Neural cell (in vitro differentiated cells): Measurements from ENCODE around the gene EXOC3L2. TPM values are rescaled to one million over a fixed set of nuclear protein-coding genes. Genes with fewer than 3 reads are reported as not detected.

Experiments used
- H2AFZ ChIP-seq: fragments of 200-600, 300-800 bp; sonication (generic), shearing (Covaris generic); 2 replicates; pipeline ENCODE4 v1.6.0; 2014; ENCODE audit warnings: low read depth, mild to moderate bottlenecking, antibody characterized with exemption, low read length, moderate library complexity
- H3F3A ChIP-seq: fragments of 200-600 bp; shearing (Covaris generic); 2 replicates; pipeline ENCODE4 v1.6.1; 2016; ENCODE audit warnings: mild to moderate bottlenecking, moderate library complexity, mixed read lengths, antibody characterized with exemption, low read length; ENCODE audit not compliant: insufficient read depth, poor library complexity, severe bottlenecking
- H3K27ac ChIP-seq: fragments of 200-600, 300-800 bp; sonication (generic), shearing (Covaris generic); 2 replicates; pipeline ENCODE4 v1.5.1; 2014; ENCODE audit warnings: mild to moderate bottlenecking, low read length, moderate library complexity
- H3K27me3 ChIP-seq: fragments of 300-800, 200-600 bp; sonication (generic), shearing (Covaris generic); 2 replicates; pipeline ENCODE4 v1.6.0; 2014; ENCODE audit warnings: mild to moderate bottlenecking, low read depth, low read length, moderate library complexity; ENCODE audit not compliant: insufficient read depth
- H3K36me3 ChIP-seq: fragments of 300-800, 200-600 bp; sonication (generic), shearing (Covaris generic); 2 replicates; pipeline ENCODE4 v1.5.1; 2014; ENCODE audit warnings: mild to moderate bottlenecking, antibody characterized with exemption, low read length, moderate library complexity; ENCODE audit not compliant: insufficient read depth
- H3K4me2 ChIP-seq: fragments of 300-800, 200-600 bp; sonication (generic), shearing (Covaris generic); 2 replicates; pipeline ENCODE4 v1.6.0; 2014; ENCODE audit warnings: mild to moderate bottlenecking, low read length
- H3K4me3 ChIP-seq: fragments of 300-800, 200-600 bp; sonication (generic), shearing (Covaris generic); 2 replicates; pipeline ENCODE4 v1.5.1; 2014; ENCODE audit warnings: mild to moderate bottlenecking, low read length, moderate library complexity
- H3K79me2 ChIP-seq: fragments of 200-600 bp; shearing (Covaris generic); replicated peaks from 2 replicates; pipeline ENCODE4 v1.6.0; 2014; ENCODE audit warnings: mild to moderate bottlenecking, low read length, moderate library complexity; ENCODE audit not compliant: insufficient read depth
- H3K9ac ChIP-seq: fragments of 300-800, 200-600 bp; sonication (generic), shearing (Covaris generic); 2 replicates; pipeline ENCODE4 v1.6.1; 2016; ENCODE audit warnings: mild to moderate bottlenecking, low read length, mixed read lengths
- H3K9me2 ChIP-seq: fragments of 200-600 bp; shearing (Covaris generic); 2 replicates; pipeline ENCODE4 v1.6.1; 2016; ENCODE audit warnings: mild to moderate bottlenecking, low read length, mixed read lengths; ENCODE audit not compliant: insufficient read depth
- H3K9me3 ChIP-seq: fragments of 200-600, 300-800 bp; sonication (generic), shearing (Covaris generic); 2 replicates; pipeline ENCODE4 v1.6.1; 2016; ENCODE audit warnings: mild to moderate bottlenecking, mixed run types, low read length, moderate library complexity, mixed read lengths
- H4K20me1 ChIP-seq: fragments of 200-600 bp; shearing (Covaris generic); 2 replicates; pipeline ENCODE4 v1.6.1; 2016; ENCODE audit warnings: mild to moderate bottlenecking, mixed run types; ENCODE audit not compliant: insufficient read depth
- CTCF ChIP-seq: fragments of 450-650 bp; IDR thresholded peaks from 2 replicates; pipeline ENCODE4 v1.5.1; 2014; ENCODE audit warnings: antibody characterized with exemption, mild to moderate bottlenecking, moderate library complexity; ENCODE audit not compliant: poor library complexity, severe bottlenecking
- EP300 ChIP-seq: fragments of 450-650 bp; conservative IDR thresholded peaks from 2 replicates; pipeline ENCODE4 v1.6.1; 2014; ENCODE audit warnings: antibody characterized with exemption, mild to moderate bottlenecking, moderate library complexity; ENCODE audit not compliant: poor library complexity, severe bottlenecking
- EZH2 ChIP-seq: fragments of 200-600, 300-800 bp; shearing (Covaris generic), sonication (generic); IDR thresholded peaks from 2 replicates; pipeline ENCODE4 v1.6.1; 2014; ENCODE audit warnings: antibody characterized with exemption, low read length, borderline replicate concordance, mild to moderate bottlenecking; ENCODE audit not compliant: insufficient read depth, poor library complexity, severe bottlenecking
- MXI1 ChIP-seq: fragments of 450-650 bp; conservative IDR thresholded peaks from 2 replicates; pipeline ENCODE4 v1.6.1; 2014; ENCODE audit warnings: antibody characterized with exemption, mild to moderate bottlenecking; ENCODE audit not compliant: poor library complexity, severe bottlenecking
- POLR2AphosphoS5 ChIP-seq: IDR thresholded peaks from 2 replicates; pipeline ENCODE4 v1.6.1; 2012
- RAD21 ChIP-seq: fragments of 450-650 bp; conservative IDR thresholded peaks from 2 replicates; pipeline ENCODE4 v1.6.1; 2014; ENCODE audit warnings: antibody characterized with exemption, mild to moderate bottlenecking, moderate library complexity
- REST ChIP-seq: IDR thresholded peaks from 2 replicates; pipeline ENCODE4 v1.6.1; 2012; ENCODE audit warnings: borderline replicate concordance
- SMC3 ChIP-seq: fragments of 450-650 bp; conservative IDR thresholded peaks from 2 replicates; pipeline ENCODE4 v1.6.1; 2014; ENCODE audit warnings: antibody characterized with exemption, mild to moderate bottlenecking, moderate library complexity; ENCODE audit not compliant: poor library complexity
- TAF1 ChIP-seq: IDR thresholded peaks from 2 replicates; pipeline ENCODE4 v1.6.1; 2012; ENCODE audit warnings: low read depth
- polyA plus RNA-seq: library from polyadenylated mRNA; depleted of rRNA; stranded (reverse); fragments of >200 nt; gene quantifications from 2 replicates; pipeline ENCODE4 v1.2.3, GENCODE V29; 2014

EXOC3L2 gene
- polyA plus RNA-seq, 1 donor from 2014 or later: not detected

DNA sequence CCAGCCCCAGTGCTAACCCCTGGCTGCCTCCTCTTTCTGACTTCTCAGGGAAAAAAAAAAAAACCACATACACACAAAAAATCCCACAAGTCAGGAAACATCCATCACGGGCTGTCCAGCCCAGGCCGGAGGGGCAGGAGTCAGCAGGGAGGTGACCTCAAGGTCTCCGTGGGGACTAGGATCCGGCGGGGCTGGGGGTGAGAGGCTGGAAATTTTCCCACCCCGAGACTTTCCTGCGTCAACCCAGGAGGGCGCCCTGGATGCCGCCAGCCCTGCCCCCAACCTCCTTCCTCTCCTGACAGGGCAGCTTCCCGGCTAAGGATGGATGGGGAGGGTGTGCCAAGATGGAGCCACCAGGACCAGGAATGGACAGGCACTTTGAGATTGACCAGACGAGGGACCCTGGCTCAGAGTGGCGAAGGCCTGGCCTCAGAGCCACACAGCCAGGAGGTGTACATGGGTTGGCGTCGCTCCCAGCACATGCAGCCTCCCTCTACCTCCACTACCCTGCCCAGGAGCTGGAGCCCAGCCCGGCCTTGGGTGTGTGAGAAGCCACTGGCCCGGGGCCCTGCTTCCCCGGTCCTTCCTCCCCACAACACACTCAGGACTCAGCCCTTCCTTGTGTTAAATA is 33.3 kb downstream of the EXOC3L2 start:
- H3K27ac ChIP-seq: no peak overlapping the region
- no peaks in the 10 kb centered on the region for H3K9me2 ChIP-seq
- H4K20me1 ChIP-seq: no peaks in the 10 kb centered on the region
- no peaks in the 10 kb centered on the region for H3K79me2 ChIP-seq
- H2AFZ ChIP-seq: no peak overlapping the region
- no peaks in the 10 kb centered on the region for H3K36me3 ChIP-seq
- TF ChIP-seq POLR2AphosphoS5: no peak
- TF ChIP-seq EP300: no peak
- TF ChIP-seq RAD21: no peak
- no peak for TF ChIP-seq MXI1
- no peak for TF ChIP-seq TAF1
- TF ChIP-seq CTCF: no peak
- TF ChIP-seq SMC3: no peak
- no peak for TF ChIP-seq EZH2
- TF ChIP-seq REST: no peak
- H3K4me2 ChIP-seq: no peak overlapping the region
- no peak overlapping the region for H3K4me3 ChIP-seq
- no peaks in the 10 kb centered on the region for H3F3A ChIP-seq
- no peaks in the 10 kb centered on the region for H3K9me3 ChIP-seq
- peaks cover 30% of the 10 kb centered on the region for H3K27me3 ChIP-seq
- H3K9ac ChIP-seq: no peak overlapping the region

DNA sequence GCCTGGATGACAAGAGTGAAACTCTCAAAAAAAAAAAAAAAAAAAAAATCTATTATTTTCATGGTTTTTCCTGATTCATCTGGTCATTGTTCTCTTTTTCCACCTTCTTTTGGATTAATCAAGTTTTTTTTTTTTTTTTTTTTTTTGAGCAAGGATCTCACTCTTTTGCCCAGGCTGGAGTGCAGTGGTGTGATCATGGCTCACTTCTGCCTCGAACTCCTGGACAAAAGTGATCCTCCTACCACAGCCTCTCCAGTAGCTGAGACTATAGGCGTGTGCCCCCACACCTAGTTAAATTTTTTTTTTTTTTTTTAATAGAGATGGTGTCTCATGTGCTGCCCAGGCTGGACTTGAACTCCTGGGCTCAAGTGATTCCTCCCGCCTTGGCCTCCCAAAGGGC is 38.9 kb downstream of the EXOC3L2 start:
- Histone ChIP-seq H3K27me3 (no peaks in the 10 kb centered on the region), H3K9me2 (no peaks in the 10 kb centered on the region), H2AFZ (no peak overlapping the region), H4K20me1 (no peaks in the 10 kb centered on the region), H3F3A (no peaks in the 10 kb centered on the region), H3K27ac (no peak overlapping the region), H3K9ac (no peak overlapping the region), H3K4me3 (no peak overlapping the region), H3K36me3 (no peaks in the 10 kb centered on the region), H3K4me2 (no peak overlapping the region), H3K9me3 (no peaks in the 10 kb centered on the region), H3K79me2 (no peaks in the 10 kb centered on the region)
- TF ChIP-seq SMC3 (no peak), MXI1 (no peak)

GRCh38 chr19:45205810-45206209 is 39.4 kb downstream of the EXOC3L2 start:
- H3K9ac ChIP-seq: no peak overlapping the region
- no peaks in the 10 kb centered on the region for H3K79me2 ChIP-seq
- no peaks in the 10 kb centered on the region for H3K27me3 ChIP-seq
- no peaks in the 10 kb centered on the region for H3K36me3 ChIP-seq
- no peak overlapping the region for H3K4me3 ChIP-seq
- no peaks in the 10 kb centered on the region for H3K9me2 ChIP-seq
- no peaks in the 10 kb centered on the region for H3F3A ChIP-seq
- no peak overlapping the region for H3K27ac ChIP-seq
- H4K20me1 ChIP-seq: no peaks in the 10 kb centered on the region
- TF ChIP-seq REST: no peak
- TF ChIP-seq CTCF: no peak
- no peak for TF ChIP-seq RAD21
- no peak for TF ChIP-seq EP300
- TF ChIP-seq TAF1: no peak
- no peak for TF ChIP-seq MXI1
- no peak for TF ChIP-seq SMC3
- no peak for TF ChIP-seq EZH2
- no peak for TF ChIP-seq POLR2AphosphoS5
- H2AFZ ChIP-seq: no peak overlapping the region
- no peak overlapping the region for H3K4me2 ChIP-seq
- no peaks in the 10 kb centered on the region for H3K9me3 ChIP-seq
